Smooth muscle cell (in vitro differentiated cells): Measurements from ENCODE around the gene NEK7. TPM values are rescaled to one million over a fixed set of nuclear protein-coding genes. Genes with fewer than 3 reads are reported as not detected.

Experiments used
- DNase-seq: peaks from one replicate; lab custom pipeline; 2025; ENCODE audit not compliant: unreplicated experiment; lab: John Stamatoyannopoulos, UW
- H2AFZ ChIP-seq: fragments of 200-600 bp; sonication (generic); 2 replicates; pipeline ENCODE4 v1.6.0; 2016; ENCODE audit warnings: antibody characterized with exemption, low read depth, mild to moderate bottlenecking
- H3F3A ChIP-seq: fragments of 200-600 bp; sonication (generic); 2 replicates; pipeline ENCODE4 v1.6.0; 2017; ENCODE audit warnings: antibody characterized with exemption, low read depth
- H3K27ac ChIP-seq: fragments of 200-600 bp; sonication (generic); 2 replicates; pipeline ENCODE4 v1.5.1; 2016; ENCODE audit warnings: low read depth, mild to moderate bottlenecking
- H3K27me3 ChIP-seq: fragments of 200-600 bp; sonication (generic); 2 replicates; pipeline ENCODE4 v1.6.1; 2016; ENCODE audit warnings: low read depth, mild to moderate bottlenecking
- H3K36me3 ChIP-seq: fragments of 200-600 bp; sonication (generic); 2 replicates; pipeline ENCODE4 v1.5.1; 2016; ENCODE audit warnings: low read depth
- H3K4me1 ChIP-seq: fragments of 200-600 bp; sonication (generic); 2 replicates; pipeline ENCODE4 v1.5.1; 2016; ENCODE audit warnings: low read depth
- H3K4me2 ChIP-seq: fragments of 200-600 bp; sonication (generic); 2 replicates; pipeline ENCODE4 v1.6.0; 2016; ENCODE audit warnings: mild to moderate bottlenecking
- H3K4me3 ChIP-seq: fragments of 200-600 bp; sonication (generic); 2 replicates; pipeline ENCODE4 v1.5.1; 2016; ENCODE audit warnings: mild to moderate bottlenecking
- H3K79me2 ChIP-seq: fragments of 200-600 bp; sonication (generic); 2 replicates; pipeline ENCODE4 v1.6.0; 2016; ENCODE audit warnings: low read depth, mild to moderate bottlenecking
- H3K9ac ChIP-seq: fragments of 200-600 bp; sonication (generic); 2 replicates; pipeline ENCODE4 v1.6.0; 2016; ENCODE audit warnings: low read depth
- H3K9me3 ChIP-seq: fragments of 200-600 bp; sonication (generic); replicated peaks from 2 replicates; pipeline ENCODE4 v1.5.1; 2016; ENCODE audit warnings: low read depth
- H4K20me1 ChIP-seq: fragments of 200-600 bp; sonication (generic); 2 replicates; pipeline ENCODE4 v1.6.0; 2016; ENCODE audit warnings: low read depth
- CTCF ChIP-seq: fragments of 200-600 bp; sonication (generic); IDR thresholded peaks from 2 replicates; pipeline ENCODE4 v1.5.1; 2017; ENCODE audit warnings: borderline replicate concordance, mild to moderate bottlenecking, antibody characterized with exemption; ENCODE audit not compliant: insufficient read depth, poor library complexity, severe bottlenecking
- WGBS: methylation state at CpG from one replicate; pipeline ENCODE4 v1.1.7; 2016; ENCODE audit warnings: low lambda C conversion rate; 5-methylcytosine and 5-hydroxymethylcytosine counted together
- polyA plus RNA-seq: library from polyadenylated mRNA; unstranded; fragments of >200 nt; fragmentation: Nextera tagmentation; extraction: Ambion mirVana; gene quantifications from 2 replicates; pipeline ENCODE4 v1.2.1, GENCODE V29; 2016
- total RNA-seq: library from RNA; depleted of rRNA; stranded (reverse); fragments of >200 nt; gene quantifications from 2 replicates; pipeline ENCODE4 v1.2.3, GENCODE V29; 2014

Gene NEK7
- total and polyA plus RNA-seq, 2 experiments from 2014 or later: 26.1 to 141 TPM

- peaks cover 40% of the 10 kb centered on the region for H3K79me2 ChIP-seq
- peaks cover 15% of the 10 kb centered on the region for H3K4me1 ChIP-seq
- H3K27me3 ChIP-seq: no peaks in the 10 kb centered on the region
- H3K4me2 ChIP-seq: peak overlapping the region; percentile 62
- H3K36me3 ChIP-seq: peaks cover 3% of the 10 kb centered on the region
- H3K9ac ChIP-seq: peak overlapping the region; percentile 53
- H3K4me3 ChIP-seq: no peak overlapping the region
- no peak for TF ChIP-seq CTCF
- no peaks in the 10 kb centered on the region for H3K9me3 ChIP-seq
- peaks cover 15% of the 10 kb centered on the region for H3F3A ChIP-seq
- H3K27ac ChIP-seq: peak overlapping the region; percentile 92
- H2AFZ ChIP-seq: no peak overlapping the region
- H4K20me1 ChIP-seq: peaks cover 10% of the 10 kb centered on the region
- no peak for DNase-seq
Measured at GRCh38 chr1:198258491-198258890, 101.7 kb downstream of the NEK7 start.

GRCh38 chr1:198259333-198260074 is 102.7 kb downstream of the NEK7 start:
- Histone ChIP-seq H3K4me3 (no peak overlapping the region), H3K4me2 (peak overlapping the region; percentile 62), H3K79me2 (peaks cover 40% of the 10 kb centered on the region), H2AFZ (no peak overlapping the region), H3F3A (peaks cover 15% of the 10 kb centered on the region), H3K27me3 (no peaks in the 10 kb centered on the region), H3K36me3 (peaks cover 3% of the 10 kb centered on the region), H3K9me3 (no peaks in the 10 kb centered on the region), H3K4me1 (peaks cover 15% of the 10 kb centered on the region), H3K27ac (peak overlapping the region; percentile 92), H3K9ac (no peak overlapping the region), H4K20me1 (peaks cover 7% of the 10 kb centered on the region)
- TF ChIP-seq CTCF: no peak
- no peak for DNase-seq
- 99% methylated on average over 3 of the region's 3 CpGs for WGBS

GRCh38 chr1:198261886-198262285 is 105.1 kb downstream of the NEK7 start:
- Histone ChIP-seq H3K27me3 (no peaks in the 10 kb centered on the region), H3K9ac (no peak overlapping the region), H4K20me1 (no peaks in the 10 kb centered on the region), H3K4me3 (no peak overlapping the region), H3K36me3 (peaks cover 3% of the 10 kb centered on the region), H3K79me2 (peaks cover 34% of the 10 kb centered on the region), H3K4me2 (no peak overlapping the region), H3F3A (peaks cover 8% of the 10 kb centered on the region), H2AFZ (no peak overlapping the region), H3K9me3 (no peaks in the 10 kb centered on the region), H3K4me1 (peaks cover 11% of the 10 kb centered on the region), H3K27ac (no peak overlapping the region)
- DNase-seq: no peak
- TF ChIP-seq CTCF: no peak

GRCh38 chr1:198263186-198263585 is 106.4 kb downstream of the NEK7 start:
- no peak for TF ChIP-seq CTCF
- H3K9me3 ChIP-seq: no peaks in the 10 kb centered on the region
- H3K9ac ChIP-seq: no peak overlapping the region
- peaks cover 26% of the 10 kb centered on the region for H3K79me2 ChIP-seq
- no peaks in the 10 kb centered on the region for H3K27me3 ChIP-seq
- no peak overlapping the region for H3K4me3 ChIP-seq
- peaks cover 9% of the 10 kb centered on the region for H3F3A ChIP-seq
- DNase-seq: no peak
- no peak overlapping the region for H2AFZ ChIP-seq
- WGBS: 97% methylated on average over 5 of the region's 5 CpGs
- H4K20me1 ChIP-seq: no peaks in the 10 kb centered on the region
- H3K4me1 ChIP-seq: peaks cover 8% of the 10 kb centered on the region
- peaks cover 3% of the 10 kb centered on the region for H3K36me3 ChIP-seq
- H3K4me2 ChIP-seq: no peak overlapping the region
- H3K27ac ChIP-seq: no peak overlapping the region
